Natural killer cell (primary cell): ENCODE data around the gene ARSB. TPM values are rescaled to one million over a fixed set of nuclear protein-coding genes. Genes with fewer than 3 reads are reported as not detected.

Experiments
- ATAC-seq, 3 donors: fragments of 150-1000 bp in 2 of 3; fragments of 200-7000 bp in 1 of 3; cut with Tn5 transposase; 1 replicate in 1 of 3; 2 replicates in 2 of 3; pipeline ENCODE4 v1.10.0; 2021; ENCODE audit warnings: mild to moderate bottlenecking in 2 of 3, moderate library complexity in 2 of 3
- DNase-seq, 2 donors: peaks; one replicate each; pipeline versions ENCODE4 v3.0.0 to v3.0.0-alpha.2; 2013 to 2021; ENCODE audit warnings: mixed read lengths in 1 of 2
- H3K27ac ChIP-seq: one replicate; pipeline ENCODE4 v1.5.1; 2013; ENCODE audit warnings: mild to moderate bottlenecking, low read length
- H3K27me3 ChIP-seq: one replicate; pipeline ENCODE4 v1.6.1; 2013; ENCODE audit warnings: low read length; ENCODE audit not compliant: control insufficient read depth, insufficient read depth
- H3K36me3 ChIP-seq: one replicate; pipeline ENCODE4 v1.6.1; 2013; ENCODE audit warnings: low read length; ENCODE audit not compliant: control insufficient read depth, insufficient read depth
- H3K4me1 ChIP-seq: one replicate; pipeline ENCODE4 v1.6.1; 2013; ENCODE audit warnings: low read length; ENCODE audit not compliant: control insufficient read depth, insufficient read depth
- H3K4me3 ChIP-seq: one replicate; pipeline ENCODE4 v1.5.1; 2013; ENCODE audit warnings: low read length
- H3K9me3 ChIP-seq: one replicate; pipeline ENCODE4 v1.6.1; 2013; ENCODE audit warnings: low read length; ENCODE audit not compliant: control insufficient read depth, insufficient read depth
- H3K27ac Mint-ChIP-seq, 2 donors: one replicate each; pipeline ENCODE4 v1.8.0; 2022; ENCODE audit warnings: mild to moderate bottlenecking in 2 of 2, mixed read lengths in 2 of 2, moderate library complexity in 1 of 2
- H3K27me3 Mint-ChIP-seq, 2 donors: one replicate each; pipeline ENCODE4 v1.8.0; 2022; ENCODE audit warnings: low read depth in 2 of 2, mixed read lengths in 2 of 2
- H3K36me3 Mint-ChIP-seq: one replicate; pipeline ENCODE4 v1.8.0; 2022; ENCODE audit warnings: mixed read lengths
- H3K4me1 Mint-ChIP-seq, 2 donors: one replicate each; pipeline ENCODE4 v1.8.0; 2022; ENCODE audit warnings: mixed read lengths in 2 of 2
- H3K4me3 Mint-ChIP-seq: one replicate; pipeline ENCODE4 v1.8.0; 2022; ENCODE audit warnings: mild to moderate bottlenecking, moderate library complexity, mixed read lengths
- H3K9me3 Mint-ChIP-seq, 2 donors: one replicate each; pipeline ENCODE4 v1.8.0; 2022; ENCODE audit warnings: mixed read lengths in 2 of 2
- WGBS: methylation state at CpG from one replicate; pipeline ENCODE4 v1.1.7; 2013; ENCODE audit warnings: missing lambda C conversion rate; ENCODE audit not compliant: insufficient coverage; 5-methylcytosine and 5-hydroxymethylcytosine counted together
- intact Hi-C: fragments of 100-400 bp; cut with micrococcal nuclease; formaldehyde crosslinking; loops from one replicate; pipeline ENCODE4 v1.14.2; 2022
- total RNA-seq, 4 donors: library from RNA; stranded (reverse); fragments of 120-200 nt in 1 of 4; gene quantifications; one replicate each; pipeline versions ENCODE4 v1.2.3 to v1.2.4, GENCODE V29; 2013 to 2022
- TF ChIP-seq, protein P1 (sequence below): fragments of 200-600 bp; IDR thresholded peaks from one replicate; pipeline ENCODE4 v1.8.0; 2022; ENCODE audit warnings: antibody characterized with exemption

The ARSB gene
- total RNA-seq, 3 donors from 2014 or later (not counting 1 experiment from before 2014, with no cell fraction given): 8.6 to 12.8 (median 8.9) TPM

DNA sequence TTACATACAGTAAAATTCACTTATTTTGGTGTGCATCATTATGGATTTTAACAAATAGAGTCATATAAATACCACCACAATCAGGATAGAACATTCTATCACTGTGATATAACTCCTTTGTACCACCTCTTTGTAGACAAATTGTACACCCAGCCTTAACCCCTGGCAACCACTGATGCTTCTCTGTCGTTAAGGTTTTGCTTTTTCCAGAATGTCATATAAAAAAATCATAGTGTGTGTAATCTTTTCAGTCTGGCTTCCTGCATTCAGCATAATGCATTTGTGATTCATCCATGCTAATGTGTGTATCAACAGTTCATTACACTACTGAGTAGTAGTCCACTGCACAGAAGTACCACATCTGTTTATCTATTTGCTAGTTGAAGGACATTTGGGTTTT, 81.2 kb downstream of the ARSB start:
- Histone ChIP-seq H3K4me3 (no peak overlapping the region), H3K9me3 (peaks cover 8% of the 10 kb centered on the region), H3K27me3 (no peaks in the 10 kb centered on the region), H3K27ac (no peak overlapping the region), H3K4me1 (peaks cover 3% of the 10 kb centered on the region), H3K36me3 (no peaks in the 10 kb centered on the region)
- H3K27me3 Mint-ChIP-seq: no peaks in the 10 kb centered on the region
- no peak for DNase-seq
- peaks cover 11% of the 10 kb centered on the region in 2 donors for H3K4me1 Mint-ChIP-seq
- ATAC-seq: no peak
- WGBS: 83% methylated on average over 1 of the region's 1 CpG
- H3K9me3 Mint-ChIP-seq: peaks cover 0 to 9% of the 10 kb centered on the region in 2 donors
- H3K36me3 Mint-ChIP-seq: peaks cover 10% of the 10 kb centered on the region
- no peak overlapping the region for H3K27ac Mint-ChIP-seq
- intact Hi-C loops: no loop called here
- H3K4me3 Mint-ChIP-seq: no peak overlapping the region
- TF ChIP-seq, protein P1, sequence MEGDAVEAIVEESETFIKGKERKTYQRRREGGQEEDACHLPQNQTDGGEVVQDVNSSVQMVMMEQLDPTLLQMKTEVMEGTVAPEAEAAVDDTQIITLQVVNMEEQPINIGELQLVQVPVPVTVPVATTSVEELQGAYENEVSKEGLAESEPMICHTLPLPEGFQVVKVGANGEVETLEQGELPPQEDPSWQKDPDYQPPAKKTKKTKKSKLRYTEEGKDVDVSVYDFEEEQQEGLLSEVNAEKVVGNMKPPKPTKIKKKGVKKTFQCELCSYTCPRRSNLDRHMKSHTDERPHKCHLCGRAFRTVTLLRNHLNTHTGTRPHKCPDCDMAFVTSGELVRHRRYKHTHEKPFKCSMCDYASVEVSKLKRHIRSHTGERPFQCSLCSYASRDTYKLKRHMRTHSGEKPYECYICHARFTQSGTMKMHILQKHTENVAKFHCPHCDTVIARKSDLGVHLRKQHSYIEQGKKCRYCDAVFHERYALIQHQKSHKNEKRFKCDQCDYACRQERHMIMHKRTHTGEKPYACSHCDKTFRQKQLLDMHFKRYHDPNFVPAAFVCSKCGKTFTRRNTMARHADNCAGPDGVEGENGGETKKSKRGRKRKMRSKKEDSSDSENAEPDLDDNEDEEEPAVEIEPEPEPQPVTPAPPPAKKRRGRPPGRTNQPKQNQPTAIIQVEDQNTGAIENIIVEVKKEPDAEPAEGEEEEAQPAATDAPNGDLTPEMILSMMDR: no peak

DNA sequence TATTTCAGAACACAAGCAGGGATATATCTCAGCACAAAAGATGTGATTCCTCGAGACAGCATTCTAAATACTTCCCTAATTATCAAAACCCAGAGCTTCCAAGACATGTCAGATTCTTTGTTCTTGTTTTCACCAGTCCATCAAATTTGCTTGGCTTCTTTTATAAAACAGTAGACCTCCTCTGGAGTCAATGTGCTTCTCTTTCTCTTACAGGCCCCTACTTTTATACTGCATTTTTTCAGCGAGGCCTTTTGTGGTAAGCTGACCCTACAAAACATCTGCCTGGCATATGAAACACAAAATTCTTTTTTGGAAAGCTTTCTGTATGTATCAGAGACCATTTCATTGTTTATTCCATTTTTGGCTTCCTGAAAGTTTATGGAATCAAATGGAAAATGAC, 81.8 kb downstream of the ARSB start:
- Mint-ChIP-seq H3K36me3 (peaks cover 11% of the 10 kb centered on the region), H3K27me3 (no peaks in the 10 kb centered on the region), H3K27ac (no peak overlapping the region), H3K4me1 (peaks cover 10 to 11% of the 10 kb centered on the region in 2 donors), H3K9me3 (peaks cover 0 to 9% of the 10 kb centered on the region in 2 donors), H3K4me3 (no peak overlapping the region)
- intact Hi-C loops: no loop called here
- no peak for ATAC-seq
- 95% methylated on average over 2 of the region's 2 CpGs for WGBS
- H3K27me3 ChIP-seq: no peaks in the 10 kb centered on the region
- TF ChIP-seq, protein P1: no peak
- peaks cover 3% of the 10 kb centered on the region for H3K4me1 ChIP-seq
- peaks cover 8% of the 10 kb centered on the region for H3K9me3 ChIP-seq
- no peak for DNase-seq
- no peak overlapping the region for H3K27ac ChIP-seq
- no peaks in the 10 kb centered on the region for H3K36me3 ChIP-seq
- no peak overlapping the region for H3K4me3 ChIP-seq

DNA sequence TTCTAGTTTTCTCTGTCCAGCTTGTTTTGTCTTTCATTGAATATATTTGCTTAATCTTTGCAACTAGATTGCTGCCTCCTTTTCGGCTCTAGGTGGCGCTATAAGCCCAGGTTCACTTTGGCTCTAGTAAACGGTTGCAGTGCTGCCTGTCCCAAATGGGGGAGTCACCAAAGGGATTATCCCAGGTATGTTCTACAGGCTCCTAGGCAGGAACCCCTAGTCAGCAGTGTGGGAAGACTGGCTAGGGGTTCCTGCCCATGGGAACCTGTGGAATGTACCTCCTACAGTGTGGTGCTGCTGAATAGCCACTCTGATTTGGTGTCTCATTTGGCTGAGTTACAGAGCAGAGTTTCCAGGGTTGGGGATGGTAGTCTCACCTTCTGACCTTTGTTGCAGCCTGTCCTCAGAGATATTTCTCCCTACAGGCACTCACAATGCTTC, 85.2 kb downstream of the ARSB start:
- Mint-ChIP-seq H3K9me3 (peaks cover 0 to 9% of the 10 kb centered on the region in 2 donors), H3K27ac (no peak overlapping the region), H3K4me3 (no peak overlapping the region), H3K4me1 (no peaks in the 10 kb centered on the region), H3K27me3 (no peaks in the 10 kb centered on the region), H3K36me3 (peaks cover 11% of the 10 kb centered on the region)
- peak in 1 of 2 donors; percentile 30 for DNase-seq
- H3K36me3 ChIP-seq: no peaks in the 10 kb centered on the region
- no peaks in the 10 kb centered on the region for H3K4me1 ChIP-seq
- H3K9me3 ChIP-seq: peaks cover 8% of the 10 kb centered on the region
- H3K4me3 ChIP-seq: no peak overlapping the region
- no peaks in the 10 kb centered on the region for H3K27me3 ChIP-seq
- intact Hi-C loops: no loop called here
- no peak for ATAC-seq
- no peak overlapping the region for H3K27ac ChIP-seq
- TF ChIP-seq, protein P1: no peak
- 49% methylated on average over 3 of the region's 3 CpGs for WGBS

DNA sequence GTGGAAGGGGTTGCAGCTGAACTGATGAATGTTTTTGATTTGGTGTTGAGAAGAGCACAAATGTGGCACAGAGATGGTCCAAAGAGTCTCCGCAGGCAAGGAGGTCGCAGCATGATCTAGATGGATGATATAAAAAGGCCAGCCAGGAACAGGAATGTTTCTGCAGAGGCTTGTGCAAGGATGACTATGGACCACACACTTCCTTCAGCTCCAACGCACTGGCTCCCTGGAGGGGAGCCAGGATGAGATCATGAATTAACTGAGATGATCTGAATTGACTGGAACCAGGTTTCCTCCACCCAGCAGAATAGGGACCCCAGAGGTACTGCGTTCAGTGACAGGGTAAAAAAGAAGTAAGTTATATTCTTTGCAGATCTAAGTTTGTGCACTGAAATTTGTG, 89.0 kb downstream of the ARSB start:
- WGBS: 89% methylated on average over 4 of the region's 4 CpGs
- no peaks in the 10 kb centered on the region for H3K4me1 Mint-ChIP-seq
- Histone ChIP-seq H3K27me3 (no peaks in the 10 kb centered on the region), H3K27ac (no peak overlapping the region), H3K36me3 (no peaks in the 10 kb centered on the region), H3K4me1 (no peaks in the 10 kb centered on the region), H3K4me3 (no peak overlapping the region), H3K9me3 (peaks cover 8% of the 10 kb centered on the region)
- TF ChIP-seq, protein P1: no peak
- no peak overlapping the region for H3K27ac Mint-ChIP-seq
- intact Hi-C loops: no loop called here
- no peak overlapping the region for H3K4me3 Mint-ChIP-seq
- DNase-seq (no peak), ATAC-seq (no peak)
- H3K27me3 Mint-ChIP-seq: peaks cover 0 to 3% of the 10 kb centered on the region in 2 donors
- peaks cover 0 to 9% of the 10 kb centered on the region in 2 donors for H3K9me3 Mint-ChIP-seq
- peaks cover 11% of the 10 kb centered on the region for H3K36me3 Mint-ChIP-seq
